Mesothelial cell of epicardium (in vitro differentiated cells): ENCODE results near the gene GRB10. TPM values are rescaled to one million over a fixed set of nuclear protein-coding genes. Genes with fewer than 3 reads are reported as not detected.

Source experiments
- DNase-seq, 2 experiments: peaks; one replicate each; pipeline ENCODE4 v3.0.0; 2021; ENCODE audit warnings: low spot score in 2 of 2; ENCODE audit not compliant: unreplicated experiment in 2 of 2
- H3K27ac Mint-ChIP-seq: 2 replicates; pipeline ENCODE4 v1.8.0; 2021; ENCODE audit warnings: mixed read lengths
- H3K27me3 Mint-ChIP-seq: 2 replicates; pipeline ENCODE4 v1.8.0; 2021; ENCODE audit warnings: low read depth, mixed read lengths
- H3K36me3 Mint-ChIP-seq: 2 replicates; pipeline ENCODE4 v1.8.0; 2021; ENCODE audit warnings: mixed read lengths
- H3K4me1 Mint-ChIP-seq: 2 replicates; pipeline ENCODE4 v1.8.0; 2021; ENCODE audit warnings: mixed read lengths
- H3K4me3 Mint-ChIP-seq: 2 replicates; pipeline ENCODE4 v1.8.0; 2021; ENCODE audit warnings: mild to moderate bottlenecking, moderate library complexity, mixed read lengths
- H3K9me3 Mint-ChIP-seq: 2 replicates; pipeline ENCODE4 v1.8.0; 2021; ENCODE audit warnings: mixed read lengths
- total RNA-seq: library from RNA; stranded (reverse); gene quantifications from 3 replicates; pipeline ENCODE4 v1.2.1, GENCODE V29; 2021
- TF ChIP-seq, protein P1 (sequence below): fragments of 200-600 bp; sonication (generic); IDR thresholded peaks from one replicate; pipeline ENCODE4 v1.5.0; 2021; ENCODE audit warnings: antibody characterized with exemption; ENCODE audit not compliant: unreplicated experiment

Gene GRB10
- total RNA-seq, 1 donor from 2014 or later = 59.2 TPM

DNA sequence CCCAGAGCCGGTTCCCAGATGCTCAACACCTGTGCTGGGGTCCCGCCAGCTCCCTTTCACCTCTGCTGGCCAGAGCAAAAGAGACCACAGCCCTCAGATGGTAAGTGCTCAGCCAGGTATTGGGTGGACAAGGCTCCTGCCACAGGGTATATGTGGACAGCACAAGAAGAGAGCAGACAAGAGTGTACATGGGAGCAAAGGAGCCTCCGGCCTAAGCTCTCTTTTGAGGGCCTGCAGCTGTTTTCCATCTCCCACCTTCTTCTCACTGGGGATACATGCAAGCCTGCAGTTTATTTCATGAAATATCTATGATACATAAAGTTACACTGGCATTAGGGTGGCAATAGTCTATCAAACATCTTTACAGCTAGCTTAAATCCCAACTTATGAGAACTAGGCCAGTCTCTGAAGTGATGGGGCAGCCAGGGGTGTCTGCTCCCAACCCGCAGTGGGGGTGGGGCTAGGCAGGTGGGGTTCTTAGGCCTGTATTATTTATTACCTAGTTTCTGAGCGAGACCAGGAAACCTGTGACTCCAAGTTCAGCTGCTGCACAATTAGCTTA, 167.1 kb downstream of the GRB10 start:
- Mint-ChIP-seq H3K27ac (no peak overlapping the region), H3K27me3 (no peaks in the 10 kb centered on the region), H3K36me3 (peaks cover 19% of the 10 kb centered on the region), H3K4me3 (no peak overlapping the region), H3K4me1 (peaks cover 15% of the 10 kb centered on the region), H3K9me3 (no peaks in the 10 kb centered on the region)
- TF ChIP-seq, protein P1, sequence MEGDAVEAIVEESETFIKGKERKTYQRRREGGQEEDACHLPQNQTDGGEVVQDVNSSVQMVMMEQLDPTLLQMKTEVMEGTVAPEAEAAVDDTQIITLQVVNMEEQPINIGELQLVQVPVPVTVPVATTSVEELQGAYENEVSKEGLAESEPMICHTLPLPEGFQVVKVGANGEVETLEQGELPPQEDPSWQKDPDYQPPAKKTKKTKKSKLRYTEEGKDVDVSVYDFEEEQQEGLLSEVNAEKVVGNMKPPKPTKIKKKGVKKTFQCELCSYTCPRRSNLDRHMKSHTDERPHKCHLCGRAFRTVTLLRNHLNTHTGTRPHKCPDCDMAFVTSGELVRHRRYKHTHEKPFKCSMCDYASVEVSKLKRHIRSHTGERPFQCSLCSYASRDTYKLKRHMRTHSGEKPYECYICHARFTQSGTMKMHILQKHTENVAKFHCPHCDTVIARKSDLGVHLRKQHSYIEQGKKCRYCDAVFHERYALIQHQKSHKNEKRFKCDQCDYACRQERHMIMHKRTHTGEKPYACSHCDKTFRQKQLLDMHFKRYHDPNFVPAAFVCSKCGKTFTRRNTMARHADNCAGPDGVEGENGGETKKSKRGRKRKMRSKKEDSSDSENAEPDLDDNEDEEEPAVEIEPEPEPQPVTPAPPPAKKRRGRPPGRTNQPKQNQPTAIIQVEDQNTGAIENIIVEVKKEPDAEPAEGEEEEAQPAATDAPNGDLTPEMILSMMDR = no peak
- DNase-seq = no peak

DNA sequence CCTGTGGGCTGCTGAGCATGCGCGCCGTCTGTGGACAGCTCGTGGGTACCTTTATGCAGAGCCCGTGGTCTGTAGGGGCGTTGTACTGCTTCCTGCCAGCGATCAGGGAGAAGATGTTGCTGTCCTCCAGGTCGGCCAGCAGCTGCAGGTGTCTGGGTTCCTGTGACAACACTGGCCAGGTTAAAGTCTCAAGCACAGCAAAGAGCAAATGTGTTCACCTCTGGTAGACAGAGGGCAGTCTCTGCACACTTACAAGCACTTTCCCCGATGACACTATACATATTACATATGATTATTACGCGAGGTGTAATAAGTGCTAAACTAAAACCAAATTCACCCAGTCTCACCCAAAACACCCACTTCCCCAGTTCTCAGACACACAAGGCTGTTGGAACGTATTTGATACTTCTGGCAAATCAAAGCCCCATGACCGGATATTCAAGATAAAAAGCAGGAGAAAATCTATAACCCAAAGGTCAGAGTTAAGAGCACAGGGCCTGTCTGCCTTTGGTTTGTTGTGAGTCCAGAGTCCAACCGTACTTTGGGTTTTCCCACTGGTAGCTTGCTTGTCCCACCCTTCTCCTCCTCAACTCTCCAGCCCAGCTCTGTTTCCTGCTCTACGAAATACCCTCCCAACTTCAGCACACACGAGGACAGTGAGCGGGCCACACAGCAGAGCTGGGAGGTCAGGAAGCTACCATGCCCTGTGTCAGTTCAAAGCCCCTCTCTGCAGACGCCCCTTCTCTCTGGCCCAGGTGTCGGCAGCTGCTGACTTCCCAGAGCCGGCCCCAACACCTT, 167.8 kb downstream of the GRB10 start:
- peaks cover 17% of the 10 kb centered on the region for H3K36me3 Mint-ChIP-seq
- DNase-seq = no peak
- peaks cover 15% of the 10 kb centered on the region for H3K4me1 Mint-ChIP-seq
- TF ChIP-seq, protein P1 = no peak
- no peaks in the 10 kb centered on the region for H3K9me3 Mint-ChIP-seq
- H3K27me3 Mint-ChIP-seq = no peaks in the 10 kb centered on the region
- no peak overlapping the region for H3K4me3 Mint-ChIP-seq
- no peak overlapping the region for H3K27ac Mint-ChIP-seq

DNA sequence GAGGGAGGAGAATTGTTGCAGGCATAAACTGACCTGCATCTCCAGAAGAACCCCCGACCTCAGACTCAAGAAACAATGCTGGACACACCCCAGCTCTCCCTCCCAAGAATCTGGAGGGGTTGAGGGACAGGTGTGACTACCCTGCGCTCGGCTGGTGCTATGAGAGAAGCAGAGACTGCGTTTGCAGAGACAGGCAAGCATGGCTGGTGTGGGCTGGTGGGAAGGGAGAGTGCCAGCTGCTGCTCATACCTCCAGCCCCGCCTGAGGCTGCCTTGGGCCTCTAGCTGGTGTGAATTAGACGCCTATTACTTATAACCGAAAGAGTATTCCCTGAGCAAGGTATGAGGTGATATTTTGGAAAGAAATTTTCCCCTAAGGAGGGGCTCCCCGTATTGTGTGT, 169.2 kb downstream of the GRB10 start:
- Mint-ChIP-seq H3K9me3 (no peaks in the 10 kb centered on the region), H3K27ac (no peak overlapping the region)

DNA sequence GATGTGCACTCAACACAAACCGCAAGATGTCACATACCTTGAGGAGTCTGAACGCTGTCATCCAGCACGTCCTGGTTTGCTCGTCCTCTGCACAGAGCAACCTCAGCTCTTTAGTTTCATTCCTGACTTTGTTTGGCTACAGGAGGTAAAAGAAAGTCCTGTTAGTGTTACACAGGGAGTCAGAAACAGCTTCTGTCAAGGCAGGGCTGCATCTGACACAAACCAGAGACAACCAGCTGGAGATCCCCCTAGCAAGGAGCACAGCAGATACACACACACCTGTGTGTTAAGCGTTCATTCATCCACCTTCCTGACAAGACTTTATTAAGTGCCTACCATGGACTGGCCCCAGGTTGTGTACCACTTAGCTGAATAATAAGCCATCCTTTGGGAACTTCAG, 170.0 kb downstream of the GRB10 start:
- Mint-ChIP-seq H3K36me3 (peaks cover 18% of the 10 kb centered on the region), H3K9me3 (no peaks in the 10 kb centered on the region), H3K27ac (no peak overlapping the region), H3K4me1 (no peaks in the 10 kb centered on the region), H3K27me3 (no peaks in the 10 kb centered on the region), H3K4me3 (no peak overlapping the region)
- no peak for DNase-seq
- TF ChIP-seq, protein P1 = no peak

More for the DNA sequence above, 169.2 kb downstream of the GRB10 start:
- no peak overlapping the region for H3K4me3 Mint-ChIP-seq
- no peak for DNase-seq
- H3K27me3 Mint-ChIP-seq = no peaks in the 10 kb centered on the region
- peaks cover 12% of the 10 kb centered on the region for H3K36me3 Mint-ChIP-seq
- TF ChIP-seq, protein P1 = no peak
- H3K4me1 Mint-ChIP-seq = peaks cover 8% of the 10 kb centered on the region

DNA sequence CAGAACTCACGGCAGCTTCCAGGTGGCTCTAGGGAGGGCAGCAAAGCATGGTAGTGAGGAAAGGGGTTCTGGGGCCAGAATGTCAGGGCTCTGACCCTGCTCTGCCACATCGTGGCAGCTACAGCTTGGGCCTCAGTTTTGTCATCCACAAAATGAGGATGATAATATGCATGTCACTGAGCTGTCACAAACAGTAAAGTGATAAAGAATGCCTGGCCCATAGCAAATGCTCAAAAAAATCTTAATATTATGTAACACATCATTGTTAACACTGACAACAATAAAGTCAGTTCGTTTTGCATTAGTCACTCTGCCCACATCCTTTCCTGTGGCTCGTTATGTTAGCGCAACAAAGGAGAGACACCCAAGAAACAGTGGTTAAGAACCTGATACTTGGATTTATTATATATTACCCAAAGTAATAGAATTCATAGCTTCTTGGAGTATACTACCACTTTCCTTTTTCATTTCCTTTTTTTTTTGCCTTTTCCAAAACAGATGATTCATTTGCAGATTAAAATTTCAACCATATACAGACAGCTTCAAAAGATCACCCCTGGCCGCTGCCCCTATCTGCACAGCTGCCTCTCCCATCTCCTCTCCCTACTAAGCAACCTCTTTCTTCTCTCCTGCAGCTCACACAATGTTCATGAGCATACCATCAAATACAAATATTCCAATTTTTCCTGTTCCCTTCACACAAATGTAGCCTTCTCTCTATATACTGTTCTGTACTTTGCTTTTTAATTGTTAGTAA, 172.0 kb downstream of the GRB10 start:
- no peak for DNase-seq
- H3K9me3 Mint-ChIP-seq = no peaks in the 10 kb centered on the region
- no peak overlapping the region for H3K27ac Mint-ChIP-seq
- H3K4me1 Mint-ChIP-seq = no peaks in the 10 kb centered on the region
- TF ChIP-seq, protein P1 = no peak
- H3K27me3 Mint-ChIP-seq = no peaks in the 10 kb centered on the region
- no peak overlapping the region for H3K4me3 Mint-ChIP-seq
- peaks cover 24% of the 10 kb centered on the region for H3K36me3 Mint-ChIP-seq
